ENCODE results near the gene IRF2. TPM values are rescaled to one million over a fixed set of nuclear protein-coding genes. Genes with fewer than 3 reads are reported as not detected.

IRF2 gene
- polyA plus RNA-seq, 2 of the 4 experiments (the other 2 are of a cell fraction) = 11.0 to 23.5 TPM

DNA sequence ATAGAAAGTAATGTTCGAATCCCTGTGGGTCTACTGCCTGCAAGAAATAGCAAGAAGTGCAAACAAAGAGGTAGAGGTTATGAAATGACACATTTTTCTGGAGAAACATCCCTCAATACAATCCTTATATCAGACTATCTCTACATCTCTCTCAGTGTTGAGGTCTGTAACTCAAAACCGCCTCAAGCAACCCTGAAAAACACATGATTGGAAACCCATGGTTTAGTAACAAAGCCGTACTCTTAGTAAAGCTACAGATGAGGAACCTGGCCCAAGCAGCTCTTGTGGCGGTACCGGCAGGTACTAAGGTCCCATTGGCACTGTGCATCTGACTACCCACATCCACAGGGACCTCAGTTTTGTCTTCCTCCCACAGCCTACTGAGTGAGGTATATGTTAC lies 53.9 kb downstream of the IRF2 start (continued):
- no peak for TF ChIP-seq CHD4 (IDR thresholded peaks at IDR 0.05; ENCODE audit: borderline replicate concordance)

DNA sequence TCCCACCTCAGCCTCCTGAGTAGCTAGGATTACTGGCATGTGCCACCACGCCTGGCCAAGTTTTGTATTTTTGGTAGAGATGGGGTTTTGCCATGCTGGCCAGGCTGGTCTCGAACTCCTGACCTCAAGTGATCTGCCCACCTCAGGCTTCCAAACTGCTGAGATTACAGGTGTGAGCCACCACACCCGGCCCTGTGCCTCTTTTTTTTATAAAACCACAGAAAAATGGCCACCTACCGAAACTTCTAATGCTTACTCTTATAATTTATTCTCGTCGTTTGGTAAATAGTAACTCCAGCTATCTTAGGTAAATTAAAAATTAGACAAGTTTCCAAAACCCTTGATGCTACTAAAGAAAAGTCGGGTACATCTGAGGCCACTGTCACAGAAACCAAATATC lies 54.4 kb downstream of the IRF2 start:
- WGBS (ENCODE audit: missing lambda C conversion rate) = 88% methylated on average over 7 of the region's 7 CpGs
- DNase-seq (ENCODE audit: low read depth in 1 of 2, low spot score in 1 of 2) = no peak
- ATAC-seq = no peak
- ChIA-PET POLR2A (no interaction called here), CTCF (no interaction called here)
- Histone ChIP-seq H3K4me2 (no peak overlapping the region), H3K4me1 (peaks cover 18% of the 10 kb centered on the region), H3K4me3 (no peak overlapping the region), H3K27ac (no peak overlapping the region), H3K9me3 (no peaks in the 10 kb centered on the region; the same call in 2 of the 3 replicates)
- FAIRE-seq = no peak
- TF ChIP-seq EHMT2 (IDR thresholded peaks at IDR 0.05; ENCODE audit: low read depth) (no peak), HOXB5 (CRISPR knock-in tag; IDR thresholded peaks at IDR 0.05) (no peak), HEYL (CRISPR knock-in tag; IDR thresholded peaks at IDR 0.05) (no peak), ZFP36 (IDR thresholded peaks at IDR 0.05; ENCODE audit: borderline replicate concordance, partially characterized antibody) (no peak), GATA3 (IDR thresholded peaks at IDR 0.05; ENCODE audit: borderline replicate concordance) (no peak), RCOR1 (IDR thresholded peaks at IDR 0.05; ENCODE audit: low read depth, low read length) (no peak), CBX8 (IDR thresholded peaks at IDR 0.05) (no peak)
- TF ChIP-seq, protein P1, sequence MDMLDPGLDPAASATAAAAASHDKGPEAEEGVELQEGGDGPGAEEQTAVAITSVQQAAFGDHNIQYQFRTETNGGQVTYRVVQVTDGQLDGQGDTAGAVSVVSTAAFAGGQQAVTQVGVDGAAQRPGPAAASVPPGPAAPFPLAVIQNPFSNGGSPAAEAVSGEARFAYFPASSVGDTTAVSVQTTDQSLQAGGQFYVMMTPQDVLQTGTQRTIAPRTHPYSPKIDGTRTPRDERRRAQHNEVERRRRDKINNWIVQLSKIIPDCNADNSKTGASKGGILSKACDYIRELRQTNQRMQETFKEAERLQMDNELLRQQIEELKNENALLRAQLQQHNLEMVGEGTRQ (IDR thresholded peaks at IDR 0.05) = no peak
- TF ChIP-seq, protein P2, sequence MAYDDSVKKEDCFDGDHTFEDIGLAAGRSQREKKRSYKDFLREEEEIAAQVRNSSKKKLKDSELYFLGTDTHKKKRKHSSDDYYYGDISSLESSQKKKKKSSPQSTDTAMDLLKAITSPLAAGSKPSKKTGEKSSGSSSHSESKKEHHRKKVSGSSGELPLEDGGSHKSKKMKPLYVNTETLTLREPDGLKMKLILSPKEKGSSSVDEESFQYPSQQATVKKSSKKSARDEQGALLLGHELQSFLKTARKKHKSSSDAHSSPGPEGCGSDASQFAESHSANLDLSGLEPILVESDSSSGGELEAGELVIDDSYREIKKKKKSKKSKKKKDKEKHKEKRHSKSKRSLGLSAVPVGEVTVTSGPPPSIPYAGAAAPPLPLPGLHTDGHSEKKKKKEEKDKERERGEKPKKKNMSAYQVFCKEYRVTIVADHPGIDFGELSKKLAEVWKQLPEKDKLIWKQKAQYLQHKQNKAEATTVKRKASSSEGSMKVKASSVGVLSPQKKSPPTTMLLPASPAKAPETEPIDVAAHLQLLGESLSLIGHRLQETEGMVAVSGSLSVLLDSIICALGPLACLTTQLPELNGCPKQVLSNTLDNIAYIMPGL (CRISPR knock-in tag; IDR thresholded peaks at IDR 0.05; ENCODE audit: borderline replicate concordance) = no peak

DNA sequence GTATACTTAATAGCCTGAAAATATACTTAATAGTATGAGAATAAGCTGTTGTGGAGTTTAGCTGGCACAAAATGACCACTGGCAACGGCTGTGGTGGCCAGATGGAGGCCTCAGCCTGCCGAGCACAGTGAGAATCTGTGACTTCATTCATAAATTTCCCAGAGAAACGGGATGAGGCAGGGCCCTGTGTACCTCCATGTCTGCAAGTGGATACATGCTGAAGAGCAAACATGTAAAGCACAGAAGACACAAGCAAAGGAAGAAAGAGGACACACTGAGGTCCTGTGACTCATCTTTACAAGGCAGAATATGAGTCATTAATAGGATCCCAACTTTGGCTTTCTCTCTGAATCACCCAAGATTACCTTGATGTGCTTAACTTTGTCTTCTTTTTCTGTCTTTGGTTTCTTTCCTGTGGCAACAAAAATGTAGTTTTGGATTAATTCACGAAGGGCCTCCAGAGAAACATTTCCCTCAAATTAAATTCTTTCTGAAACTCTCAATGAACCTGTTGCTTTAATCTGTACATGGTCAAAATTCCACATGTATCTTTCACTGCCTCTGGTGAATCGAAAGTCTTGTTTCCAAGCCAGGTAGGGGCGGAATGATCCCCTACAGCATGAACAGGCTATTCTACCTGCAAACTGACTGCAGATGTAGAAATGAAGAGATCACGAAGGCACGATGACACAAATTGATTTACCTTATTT lies 56.4 kb downstream of the IRF2 start:
- CTCF ChIA-PET = interaction anchor here (0.7 kb wide), 1 partner anchor 72 kb away, joined by 3 read pairs; no protein-coding TSS in a partner anchor

DNA sequence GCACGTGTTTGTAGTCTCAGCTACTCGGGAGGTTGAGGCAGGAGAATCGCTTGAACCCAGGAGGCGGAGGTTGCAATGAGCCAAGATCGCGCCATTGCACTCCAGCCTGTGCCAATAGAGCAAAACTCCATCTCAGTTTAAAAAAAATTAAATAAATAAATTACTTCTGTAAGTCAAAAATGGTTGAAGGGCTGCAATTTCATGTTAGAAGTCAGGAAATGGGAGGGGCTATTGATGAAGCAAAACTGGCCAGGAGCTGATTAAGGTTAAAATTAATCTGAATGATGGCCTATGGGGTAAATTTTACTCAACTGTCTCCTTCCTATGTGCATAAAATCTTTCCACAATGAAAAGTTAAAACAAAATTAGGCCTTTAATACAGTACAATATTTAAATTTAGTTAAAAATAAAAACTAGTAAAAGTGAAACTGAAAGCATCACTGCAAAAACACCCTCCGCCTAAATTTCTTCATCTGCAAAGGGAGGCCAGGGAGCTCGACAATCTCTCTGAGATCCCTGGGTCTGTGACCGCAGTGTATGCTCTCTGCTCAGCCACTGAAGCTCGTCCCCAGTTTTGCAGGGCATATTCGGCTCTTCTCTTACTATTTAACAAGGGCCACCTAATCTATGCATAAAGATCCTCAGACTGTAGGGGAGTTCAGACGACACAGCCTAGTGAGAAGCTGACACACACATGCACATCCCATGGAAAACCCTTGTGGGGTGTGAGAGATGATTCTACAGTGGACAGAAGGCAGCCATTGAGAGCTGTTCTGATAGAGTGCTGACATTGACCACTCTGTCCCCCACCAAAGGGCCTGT lies 57.2 kb downstream of the IRF2 start:
- TF ChIP-seq HEYL (CRISPR knock-in tag; IDR thresholded peaks at IDR 0.05) (no peak), ZC3H11A (IDR thresholded peaks at IDR 0.05) (no peak)
- TF ChIP-seq, protein P1 (IDR thresholded peaks at IDR 0.05) = no peak
- 86% methylated on average over 12 of the region's 12 CpGs for WGBS (ENCODE audit: missing lambda C conversion rate)

More for the DNA sequence above, 56.4 kb downstream of the IRF2 start:
- no peak for FAIRE-seq
- peak; percentile 60 to 69 for DNase-seq (ENCODE audit: low read depth in 1 of 2, low spot score in 1 of 2)
- peak; percentile 91 to 93 for ATAC-seq
- peaks cover 18% of the 10 kb centered on the region for H3K4me1 ChIP-seq
- TF ChIP-seq KDM1A (IDR thresholded peaks at IDR 0.05; ENCODE audit: low read depth) = no peak
- TF ChIP-seq JUNB (IDR thresholded peaks at IDR 0.05) = peak; percentile 75
- TF ChIP-seq FOSL2 (IDR thresholded peaks at IDR 0.05) = peak; percentile 89
- TF ChIP-seq FOSL2 (CRISPR knock-in tag; IDR thresholded peaks at IDR 0.05) = peak; percentile 91
- peak in 1 of 2 experiments; percentile 34; a peak in 1 of 5 replicates for TF ChIP-seq JUN (IDR thresholded peaks at IDR 0.05)
- peak overlapping the region; percentile 5 to 68; a peak in 4 of 6 replicates for H3K27ac ChIP-seq
- no peaks in the 10 kb centered on the region; the same call in 2 of the 3 replicates for H3K9me3 ChIP-seq
- H3K4me2 ChIP-seq = peak overlapping the region; percentile 50
- no peak overlapping the region for H3K4me3 ChIP-seq
- POLR2A ChIA-PET = interaction anchor here (1.5 kb wide), 1 partner anchor 57 kb away, joined by 5 read pairs; the partner anchor contains the start of gene IRF2
- 52% methylated on average over 8 of the region's 8 CpGs for WGBS (ENCODE audit: missing lambda C conversion rate)

More for the DNA sequence above, 57.2 kb downstream of the IRF2 start:
- Histone ChIP-seq H3K27ac (peak overlapping the region; percentile 5 to 68; a peak in 4 of 6 replicates), H3K9me3 (no peaks in the 10 kb centered on the region), H3K4me1 (peaks cover 18% of the 10 kb centered on the region), H3K4me3 (no peak overlapping the region), H3K4me2 (peak overlapping the region; percentile 50)
- DNase-seq (ENCODE audit: low read depth in 1 of 2, low spot score in 1 of 2) (no peak), ATAC-seq (peak; percentile 50 to 63; a peak in 5 of 6 replicates), FAIRE-seq (no peak)
- ChIA-PET POLR2A (interaction anchor here (1.5 kb wide), 1 partner anchor 57 kb away, joined by 5 read pairs; the partner anchor contains the start of gene IRF2), CTCF (interaction anchor here (0.7 kb wide), 1 partner anchor 73 kb away, joined by 3 read pairs; no protein-coding TSS in a partner anchor)
